ENCODE results near the gene CCDC93. TPM values are rescaled to one million over a fixed set of nuclear protein-coding genes. Genes with fewer than 3 reads are reported as not detected.

The CCDC93 gene
- total RNA-seq, 4 donors from 2014 or later, result 41.6 to 450 (median 80.7) TPM

DNA sequence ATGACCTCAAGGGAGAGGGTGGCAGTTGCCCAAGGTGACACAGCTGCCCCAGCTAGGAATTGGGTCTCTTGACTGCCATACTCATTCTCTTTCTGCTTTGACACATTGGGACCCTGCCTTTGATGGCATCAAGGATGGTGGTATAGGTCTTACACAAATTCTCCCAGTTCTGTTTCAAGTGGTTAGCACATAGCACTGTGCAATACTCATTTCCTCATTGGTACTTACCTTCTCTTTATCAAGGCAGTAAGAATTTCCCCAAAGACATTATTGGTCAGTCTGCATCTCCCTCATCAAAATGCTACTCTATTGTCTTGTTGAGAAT, 35.9 kb upstream of the CCDC93 start:
- Histone ChIP-seq H3K27me3 (peaks cover 27% of the 10 kb centered on the region), H3K27ac (no peak overlapping the region), H3K36me3 (no peaks in the 10 kb centered on the region), H3K4me1 (peaks cover 0 to 4% (median 0%) of the 10 kb centered on the region in 4 donors), H3K9me3 (no peaks in the 10 kb centered on the region), H3K4me3 (no peak overlapping the region)
- no peak for DNase-seq
- TF ChIP-seq POLR2A (IDR thresholded peaks at IDR 0.05), result no peak
- TF ChIP-seq, protein P1, sequence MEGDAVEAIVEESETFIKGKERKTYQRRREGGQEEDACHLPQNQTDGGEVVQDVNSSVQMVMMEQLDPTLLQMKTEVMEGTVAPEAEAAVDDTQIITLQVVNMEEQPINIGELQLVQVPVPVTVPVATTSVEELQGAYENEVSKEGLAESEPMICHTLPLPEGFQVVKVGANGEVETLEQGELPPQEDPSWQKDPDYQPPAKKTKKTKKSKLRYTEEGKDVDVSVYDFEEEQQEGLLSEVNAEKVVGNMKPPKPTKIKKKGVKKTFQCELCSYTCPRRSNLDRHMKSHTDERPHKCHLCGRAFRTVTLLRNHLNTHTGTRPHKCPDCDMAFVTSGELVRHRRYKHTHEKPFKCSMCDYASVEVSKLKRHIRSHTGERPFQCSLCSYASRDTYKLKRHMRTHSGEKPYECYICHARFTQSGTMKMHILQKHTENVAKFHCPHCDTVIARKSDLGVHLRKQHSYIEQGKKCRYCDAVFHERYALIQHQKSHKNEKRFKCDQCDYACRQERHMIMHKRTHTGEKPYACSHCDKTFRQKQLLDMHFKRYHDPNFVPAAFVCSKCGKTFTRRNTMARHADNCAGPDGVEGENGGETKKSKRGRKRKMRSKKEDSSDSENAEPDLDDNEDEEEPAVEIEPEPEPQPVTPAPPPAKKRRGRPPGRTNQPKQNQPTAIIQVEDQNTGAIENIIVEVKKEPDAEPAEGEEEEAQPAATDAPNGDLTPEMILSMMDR (IDR thresholded peaks at IDR 0.05), result no peak
- TF ChIP-seq EP300 (IDR thresholded peaks at IDR 0.05; ENCODE audit: low read depth), result no peak
- TF ChIP-seq POLR2AphosphoS5 (IDR thresholded peaks at IDR 0.05), result no peak
- in situ Hi-C loops (cut with MboI; ENCODE audit: low pct_ligation_motif_present in 1 of 4, low pct_unique_long_range_greater_than_20kb in 1 of 4, low sequenced_read_pairs in 3 of 4) (loop anchor here in 3 of 4 donors (25.0 kb wide), 1 partner anchor 813 kb away; no protein-coding TSS in a partner anchor), intact Hi-C loops (cut with DNase I; ENCODE audit: low total_unique reads) (loop anchor here (5.0 kb wide), 1 partner anchor 808 kb away; no protein-coding TSS in a partner anchor)

DNA sequence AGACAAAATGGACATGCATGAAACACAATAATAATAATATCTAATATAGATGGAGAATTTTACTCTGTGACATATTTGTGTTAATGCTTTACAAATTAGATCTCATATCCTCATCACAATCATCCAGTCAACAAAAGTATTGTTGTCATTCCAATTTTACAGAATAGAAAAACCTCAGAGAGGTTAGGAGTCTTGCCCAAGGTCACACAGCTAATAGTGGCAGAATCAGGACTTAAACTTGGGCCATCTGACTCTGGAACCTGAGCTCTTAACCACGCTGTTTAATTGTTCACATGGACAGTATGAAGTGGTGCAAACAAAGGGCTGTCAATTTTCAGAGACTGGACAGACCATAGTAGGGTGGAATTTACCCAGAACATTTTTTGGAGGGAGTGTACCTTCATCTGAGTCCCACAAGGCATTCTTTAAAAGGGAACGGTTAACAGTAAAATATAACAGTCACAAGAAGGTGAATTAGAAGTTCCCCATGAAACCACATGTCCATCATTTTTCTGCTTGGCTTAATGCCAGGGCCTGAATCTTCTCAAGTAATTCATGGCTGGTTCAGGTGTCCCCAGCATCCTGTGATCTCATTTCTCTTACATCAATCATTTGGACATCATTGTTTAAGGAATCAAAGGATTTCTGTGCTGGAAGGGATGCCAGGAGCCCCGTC, 35.4 kb upstream of the CCDC93 start:
- DNase-seq, result no peak
- Histone ChIP-seq H3K4me3 (no peak overlapping the region), H3K36me3 (no peaks in the 10 kb centered on the region), H3K27ac (no peak overlapping the region), H3K4me1 (peaks cover 0 to 4% (median 0%) of the 10 kb centered on the region in 4 donors), H3K9me3 (no peaks in the 10 kb centered on the region), H3K27me3 (peaks cover 27% of the 10 kb centered on the region)
- whole genome bisulfite sequencing, 2 donors (ENCODE audit: low coverage in 1 of 2), result 79 to 100% methylated on average over 1 to 3 of the region's 3 CpGs
- intact Hi-C loops (cut with DNase I; ENCODE audit: low total_unique reads) (loop anchor here (5.0 kb wide), 1 partner anchor 808 kb away; no protein-coding TSS in a partner anchor), in situ Hi-C loops (cut with MboI; ENCODE audit: low pct_ligation_motif_present in 1 of 4, low pct_unique_long_range_greater_than_20kb in 1 of 4, low sequenced_read_pairs in 3 of 4) (loop anchor here in 3 of 4 donors (25.0 kb wide), 1 partner anchor 813 kb away; no protein-coding TSS in a partner anchor)
- TF ChIP-seq, protein P1 (IDR thresholded peaks at IDR 0.05), result no peak
- TF ChIP-seq POLR2AphosphoS5 (IDR thresholded peaks at IDR 0.05) (no peak), POLR2A (IDR thresholded peaks at IDR 0.05) (no peak), EP300 (IDR thresholded peaks at IDR 0.05; ENCODE audit: low read depth) (no peak)

DNA sequence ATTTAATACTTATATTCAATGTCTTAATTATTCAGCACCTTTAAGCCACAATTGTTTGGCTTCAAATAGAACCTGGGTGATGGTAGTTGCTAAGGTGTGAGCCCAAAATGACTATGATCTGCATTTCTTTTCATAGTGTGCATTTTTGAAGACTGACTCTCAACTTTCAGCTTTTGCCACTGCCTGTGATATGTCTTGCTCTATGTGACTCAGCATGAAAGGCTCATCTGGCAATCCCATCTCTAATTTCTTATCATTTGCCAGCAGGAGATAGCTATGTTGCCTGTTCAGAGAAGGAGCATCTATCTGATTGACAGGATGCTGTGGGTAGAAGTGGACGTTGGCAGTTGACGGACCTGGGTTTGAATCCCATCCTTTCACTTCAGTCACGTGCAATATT, 34.5 kb upstream of the CCDC93 start:
- in situ Hi-C loops (cut with MboI; ENCODE audit: low pct_ligation_motif_present in 1 of 4, low pct_unique_long_range_greater_than_20kb in 1 of 4, low sequenced_read_pairs in 3 of 4), result loop anchor here in 3 of 4 donors (25.0 kb wide), 1 partner anchor 814 kb away; no protein-coding TSS in a partner anchor
- intact Hi-C loops (cut with DNase I; ENCODE audit: low total_unique reads), result loop anchor here (5.0 kb wide), 1 partner anchor 809 kb away; no protein-coding TSS in a partner anchor

DNA sequence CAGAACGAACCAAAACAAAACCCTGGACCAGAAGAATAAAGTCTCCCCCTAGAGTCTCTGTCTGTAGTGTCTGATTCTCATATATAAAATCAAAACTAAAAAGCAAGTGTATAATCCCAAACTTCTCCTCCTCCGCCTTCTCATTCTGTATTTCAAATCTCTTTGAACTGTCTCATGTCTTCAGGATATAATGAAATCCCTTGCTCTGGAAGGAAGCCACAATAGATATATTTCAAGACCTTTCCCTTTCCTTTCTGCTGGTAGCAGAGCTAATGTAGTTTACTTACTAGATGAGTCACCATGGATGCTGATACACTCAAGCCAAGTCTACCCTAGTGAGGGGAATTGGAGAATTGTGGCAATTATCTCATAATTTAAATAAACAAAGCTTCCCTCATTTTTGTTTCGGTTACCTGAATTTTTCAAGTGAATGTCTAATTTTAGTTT, 33.5 kb upstream of the CCDC93 start:
- no peak for DNase-seq
- peaks cover 45% of the 10 kb centered on the region for H3K27me3 ChIP-seq
- no peak overlapping the region for H3K27ac ChIP-seq
- TF ChIP-seq EP300 (IDR thresholded peaks at IDR 0.05; ENCODE audit: low read depth) (no peak), POLR2AphosphoS5 (IDR thresholded peaks at IDR 0.05) (no peak), POLR2A (IDR thresholded peaks at IDR 0.05) (no peak)
- TF ChIP-seq, protein P1 (IDR thresholded peaks at IDR 0.05), result no peak
- no peaks in the 10 kb centered on the region for H3K36me3 ChIP-seq
- intact Hi-C loops (cut with DNase I; ENCODE audit: low total_unique reads), result loop anchor here (5.0 kb wide), 1 partner anchor 810 kb away; no protein-coding TSS in a partner anchor
- 53 to 63% methylated on average over 2 to 3 of the region's 3 CpGs for WGBS, 2 donors (ENCODE audit: low coverage in 1 of 2)
- peaks cover 0 to 4% (median 0%) of the 10 kb centered on the region in 4 donors for H3K4me1 ChIP-seq
- in situ Hi-C loops (cut with MboI; ENCODE audit: low pct_ligation_motif_present in 1 of 4, low pct_unique_long_range_greater_than_20kb in 1 of 4, low sequenced_read_pairs in 3 of 4), result loop anchor here in 3 of 4 donors (25.0 kb wide), 1 partner anchor 815 kb away; no protein-coding TSS in a partner anchor
- no peak overlapping the region for H3K4me3 ChIP-seq
- H3K9me3 ChIP-seq, result no peaks in the 10 kb centered on the region

More for the DNA sequence above, 34.5 kb upstream of the CCDC93 start:
- H3K4me3 ChIP-seq, result no peak overlapping the region
- H3K9me3 ChIP-seq, result no peaks in the 10 kb centered on the region
- no peak for TF ChIP-seq POLR2AphosphoS5 (IDR thresholded peaks at IDR 0.05)
- TF ChIP-seq, protein P1 (IDR thresholded peaks at IDR 0.05), result no peak
- TF ChIP-seq EP300 (IDR thresholded peaks at IDR 0.05; ENCODE audit: low read depth), result no peak
- TF ChIP-seq POLR2A (IDR thresholded peaks at IDR 0.05), result no peak
- H3K4me1 ChIP-seq, result peaks cover 0 to 4% (median 0%) of the 10 kb centered on the region in 4 donors
- peaks cover 35% of the 10 kb centered on the region for H3K27me3 ChIP-seq
- 74 to 79% methylated on average over 3 of the region's 3 CpGs for WGBS, 2 donors (ENCODE audit: low coverage in 1 of 2)
- H3K36me3 ChIP-seq, result no peaks in the 10 kb centered on the region
- H3K27ac ChIP-seq, result no peak overlapping the region
- no peak for DNase-seq
